OCI-LY1 (cell line): Measurements from ENCODE around the gene BACH2.
"Not testable (repeated sequence)": the region's sequence is repeated elsewhere in the genome, so short reads cannot be mapped to it uniquely, and the experiment has no call there.

Experiments
- H2AFZ ChIP-seq: fragments of 200-600 bp; sonication (generic), shearing (Covaris generic); 2 replicates; pipeline ENCODE4 v1.6.0; 2014; ENCODE audit warnings: antibody characterized with exemption, mild to moderate bottlenecking, low read length
- H3F3A ChIP-seq: fragments of 200-600 bp; sonication (generic), shearing (Covaris generic); 2 replicates; pipeline ENCODE4 v1.6.0; 2014; ENCODE audit warnings: mild to moderate bottlenecking, antibody characterized with exemption, low read length, moderate library complexity; ENCODE audit not compliant: insufficient read depth
- H3K27ac ChIP-seq: fragments of 200-600 bp; sonication (generic); 2 replicates; pipeline ENCODE4 v1.5.1; 2014; ENCODE audit warnings: low read length, mixed run types, mild to moderate bottlenecking, low read depth; ENCODE audit not compliant: poor library complexity, severe bottlenecking
- H3K27me3 ChIP-seq: fragments of 200-600 bp; sonication (generic); 2 replicates; pipeline ENCODE4 v1.6.0; 2014; ENCODE audit warnings: antibody characterized with exemption, mild to moderate bottlenecking, low read length, moderate library complexity; ENCODE audit not compliant: insufficient read depth
- H3K36me3 ChIP-seq: fragments of 200-600 bp; sonication (generic); 2 replicates; pipeline ENCODE4 v1.6.1; 2014; ENCODE audit warnings: mild to moderate bottlenecking, antibody characterized with exemption, low read length, moderate library complexity, mixed read lengths; ENCODE audit not compliant: insufficient read depth
- H3K4me1 ChIP-seq: fragments of 200-600 bp; sonication (generic); 2 replicates; pipeline ENCODE4 v1.5.1; 2014; ENCODE audit warnings: mild to moderate bottlenecking, low read length, moderate library complexity; ENCODE audit not compliant: insufficient read depth, severe bottlenecking
- H3K4me2 ChIP-seq: fragments of 200-600 bp; sonication (generic), shearing (Covaris generic); 2 replicates; pipeline ENCODE4 v1.6.1; 2014; ENCODE audit warnings: low read length
- H3K4me3 ChIP-seq: fragments of 200-600 bp; sonication (generic); 2 replicates; pipeline ENCODE4 v1.5.1; 2014; ENCODE audit warnings: low read length, low read depth, mild to moderate bottlenecking, mixed read lengths; ENCODE audit not compliant: poor library complexity, severe bottlenecking
- H3K79me2 ChIP-seq: fragments of 200-600 bp; shearing (Covaris generic); 2 replicates; pipeline ENCODE4 v1.6.1; 2016; ENCODE audit warnings: mixed run types, low read length, mixed read lengths; ENCODE audit not compliant: insufficient read depth
- H3K9ac ChIP-seq: fragments of 200-600 bp; sonication (generic), shearing (Covaris generic); 2 replicates; pipeline ENCODE4 v1.6.1; 2014; ENCODE audit warnings: mild to moderate bottlenecking, low read length, mixed read lengths
- H3K9me2 ChIP-seq: fragments of 200-600 bp; sonication (generic), shearing (Covaris generic); 2 replicates; pipeline ENCODE4 v1.6.1; 2014; ENCODE audit warnings: low read depth, mild to moderate bottlenecking, low read length, mixed read lengths
- H3K9me3 ChIP-seq: fragments of 200-600 bp; shearing (Covaris generic); 2 replicates; pipeline ENCODE4 v1.6.1; 2014; ENCODE audit warnings: low read length, mixed read lengths
- H4K20me1 ChIP-seq: fragments of 200-600 bp; sonication (generic), shearing (Covaris generic); 2 replicates; pipeline ENCODE4 v1.6.0; 2016; ENCODE audit warnings: mild to moderate bottlenecking, low read length; ENCODE audit not compliant: insufficient read depth
- EZH2 ChIP-seq: fragments of 200-600 bp; sonication (generic), shearing (Covaris generic); IDR thresholded peaks from 2 replicates; pipeline ENCODE4 v1.8.0; 2017; ENCODE audit warnings: borderline replicate concordance, mixed run types, mild to moderate bottlenecking, antibody characterized with exemption, low read length, moderate library complexity, mixed read lengths
- TF ChIP-seq, protein P1 (sequence below): fragments of 200-600 bp; sonication (generic), shearing (Covaris generic); IDR thresholded peaks from 2 replicates; pipeline ENCODE4 v1.5.1; 2017; ENCODE audit warnings: mild to moderate bottlenecking, antibody characterized with exemption, low read length, moderate library complexity, mixed read lengths

The BACH2 gene

DNA sequence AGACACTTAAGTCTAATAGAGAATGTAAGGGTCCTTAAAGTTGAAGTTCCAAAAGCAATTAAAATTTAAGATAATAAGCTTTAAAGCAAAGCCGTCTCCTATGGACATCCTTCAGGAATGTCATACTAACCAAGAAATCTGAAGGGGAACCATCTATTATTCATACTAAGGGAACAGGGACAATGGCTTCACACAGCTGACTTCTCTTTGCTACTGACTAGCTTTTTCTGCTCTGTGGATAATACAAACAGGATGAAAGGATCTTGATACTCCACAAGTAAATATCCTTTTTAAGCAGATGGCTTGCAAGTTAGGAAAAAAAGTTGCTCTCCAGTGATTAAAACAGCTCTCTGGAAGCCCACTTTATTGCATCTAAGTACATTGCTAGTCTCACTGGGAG is 178.6 kb downstream of the BACH2 start:
- H3K27ac ChIP-seq: no peak overlapping the region
- no peaks in the 10 kb centered on the region for H3K9me2 ChIP-seq
- H3K9ac ChIP-seq: no peak overlapping the region
- H3K4me3 ChIP-seq: no peak overlapping the region
- peaks cover 94% of the 10 kb centered on the region for H3K79me2 ChIP-seq
- 0 out of 2 replicates have a peak, but pooled peaks cover 3% of the 10 kb centered on the region for H3K9me3 ChIP-seq
- no peak overlapping the region for H3K4me2 ChIP-seq
- peaks cover 24% of the 10 kb centered on the region for H3K4me1 ChIP-seq
- H3K36me3 ChIP-seq: peaks cover 86% of the 10 kb centered on the region
- no peaks in the 10 kb centered on the region for H3K27me3 ChIP-seq
- no peak overlapping the region for H2AFZ ChIP-seq
- H4K20me1 ChIP-seq: no peaks in the 10 kb centered on the region
- TF ChIP-seq, protein P1, sequence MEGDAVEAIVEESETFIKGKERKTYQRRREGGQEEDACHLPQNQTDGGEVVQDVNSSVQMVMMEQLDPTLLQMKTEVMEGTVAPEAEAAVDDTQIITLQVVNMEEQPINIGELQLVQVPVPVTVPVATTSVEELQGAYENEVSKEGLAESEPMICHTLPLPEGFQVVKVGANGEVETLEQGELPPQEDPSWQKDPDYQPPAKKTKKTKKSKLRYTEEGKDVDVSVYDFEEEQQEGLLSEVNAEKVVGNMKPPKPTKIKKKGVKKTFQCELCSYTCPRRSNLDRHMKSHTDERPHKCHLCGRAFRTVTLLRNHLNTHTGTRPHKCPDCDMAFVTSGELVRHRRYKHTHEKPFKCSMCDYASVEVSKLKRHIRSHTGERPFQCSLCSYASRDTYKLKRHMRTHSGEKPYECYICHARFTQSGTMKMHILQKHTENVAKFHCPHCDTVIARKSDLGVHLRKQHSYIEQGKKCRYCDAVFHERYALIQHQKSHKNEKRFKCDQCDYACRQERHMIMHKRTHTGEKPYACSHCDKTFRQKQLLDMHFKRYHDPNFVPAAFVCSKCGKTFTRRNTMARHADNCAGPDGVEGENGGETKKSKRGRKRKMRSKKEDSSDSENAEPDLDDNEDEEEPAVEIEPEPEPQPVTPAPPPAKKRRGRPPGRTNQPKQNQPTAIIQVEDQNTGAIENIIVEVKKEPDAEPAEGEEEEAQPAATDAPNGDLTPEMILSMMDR: no peak
- TF ChIP-seq EZH2: no peak
- no peaks in the 10 kb centered on the region for H3F3A ChIP-seq

GRCh38 chr6:90116126-90116525 is 180.5 kb downstream of the BACH2 start:
- H3K4me1 ChIP-seq, H3K9me2 ChIP-seq, H3F3A ChIP-seq, H4K20me1 ChIP-seq, H3K4me3 ChIP-seq, H3K9ac ChIP-seq, H2AFZ ChIP-seq, H3K27me3 ChIP-seq, H3K4me2 ChIP-seq, H3K27ac ChIP-seq, H3K9me3 ChIP-seq: not testable (repeated sequence)
- peaks cover 94% of the 10 kb centered on the region for H3K36me3 ChIP-seq
- peaks cover 99% of the 10 kb centered on the region for H3K79me2 ChIP-seq

DNA sequence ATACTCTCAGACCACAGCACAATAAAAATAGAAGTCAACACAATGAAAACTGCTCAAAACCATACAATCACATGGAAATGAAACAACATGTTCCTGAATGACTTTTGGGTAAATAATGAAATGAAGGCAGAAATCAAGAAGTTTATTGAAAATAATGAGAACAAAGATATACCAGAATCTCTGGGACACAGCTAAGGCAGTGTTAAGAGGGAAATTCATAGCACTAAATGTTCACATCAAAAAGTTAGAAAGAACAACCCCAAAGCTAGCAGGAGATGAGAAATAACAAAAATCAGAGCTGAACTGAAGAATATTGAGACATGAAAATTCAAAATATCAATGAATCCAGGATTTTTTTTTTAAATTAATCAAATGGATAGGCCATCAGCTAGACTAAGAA is 183.3 kb downstream of the BACH2 start:
- H3K4me1 ChIP-seq: peaks cover 8% of the 10 kb centered on the region
- no peaks in the 10 kb centered on the region for H4K20me1 ChIP-seq
- no peak overlapping the region for H2AFZ ChIP-seq
- H3K27ac ChIP-seq: no peak overlapping the region
- no peak overlapping the region for H3K4me2 ChIP-seq
- no peak overlapping the region for H3K9ac ChIP-seq
- TF ChIP-seq, protein P1: no peak
- TF ChIP-seq EZH2: no peak
- no peak overlapping the region for H3K4me3 ChIP-seq
- H3K27me3 ChIP-seq: no peaks in the 10 kb centered on the region
- H3F3A ChIP-seq: no peaks in the 10 kb centered on the region
- H3K9me3 ChIP-seq: 0 out of 2 replicates have a peak, but pooled peaks cover 3% of the 10 kb centered on the region
- no peaks in the 10 kb centered on the region for H3K9me2 ChIP-seq
- peaks cover 99% of the 10 kb centered on the region for H3K79me2 ChIP-seq
- H3K36me3 ChIP-seq: peaks cover 92% of the 10 kb centered on the region

DNA sequence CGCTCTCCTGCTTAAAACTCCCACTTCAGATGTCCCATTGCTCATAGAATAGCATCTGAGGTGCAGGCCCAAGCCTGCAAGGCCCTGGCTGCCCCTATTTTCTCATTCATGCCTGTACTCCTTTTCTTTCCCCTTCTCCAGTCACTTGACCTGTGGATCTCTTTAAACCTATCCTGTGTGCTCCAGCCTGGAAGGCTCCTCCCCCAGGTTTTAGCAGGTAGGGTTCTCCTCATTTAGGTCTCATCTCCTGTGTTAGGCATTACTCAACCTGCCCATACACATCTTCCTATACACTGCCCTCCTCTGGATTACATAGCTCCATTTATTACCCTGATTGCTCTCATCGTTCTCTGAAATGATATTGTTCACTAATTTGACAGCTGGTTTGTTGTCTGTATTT is 185.3 kb downstream of the BACH2 start:
- no peak overlapping the region for H2AFZ ChIP-seq
- no peaks in the 10 kb centered on the region for H4K20me1 ChIP-seq
- no peaks in the 10 kb centered on the region for H3K9me2 ChIP-seq
- H3F3A ChIP-seq: no peaks in the 10 kb centered on the region
- H3K36me3 ChIP-seq: peaks cover 86% of the 10 kb centered on the region
- H3K4me2 ChIP-seq: no peak overlapping the region
- H3K4me1 ChIP-seq: peaks cover 12% of the 10 kb centered on the region
- no peak overlapping the region for H3K27ac ChIP-seq
- peaks cover 95% of the 10 kb centered on the region for H3K79me2 ChIP-seq
- H3K4me3 ChIP-seq: no peak overlapping the region
- no peak for TF ChIP-seq EZH2
- TF ChIP-seq, protein P1: no peak
- no peak overlapping the region for H3K9ac ChIP-seq
- H3K9me3 ChIP-seq: 0 out of 2 replicates have a peak, but pooled peaks cover 3% of the 10 kb centered on the region
- H3K27me3 ChIP-seq: no peaks in the 10 kb centered on the region
